ENCODE measurements around the gene RXFP4.
"Not testable (repeated sequence)": the region's sequence is repeated elsewhere in the genome, so short reads cannot be mapped to it uniquely, and the experiment has no call there.

RXFP4 gene

DNA sequence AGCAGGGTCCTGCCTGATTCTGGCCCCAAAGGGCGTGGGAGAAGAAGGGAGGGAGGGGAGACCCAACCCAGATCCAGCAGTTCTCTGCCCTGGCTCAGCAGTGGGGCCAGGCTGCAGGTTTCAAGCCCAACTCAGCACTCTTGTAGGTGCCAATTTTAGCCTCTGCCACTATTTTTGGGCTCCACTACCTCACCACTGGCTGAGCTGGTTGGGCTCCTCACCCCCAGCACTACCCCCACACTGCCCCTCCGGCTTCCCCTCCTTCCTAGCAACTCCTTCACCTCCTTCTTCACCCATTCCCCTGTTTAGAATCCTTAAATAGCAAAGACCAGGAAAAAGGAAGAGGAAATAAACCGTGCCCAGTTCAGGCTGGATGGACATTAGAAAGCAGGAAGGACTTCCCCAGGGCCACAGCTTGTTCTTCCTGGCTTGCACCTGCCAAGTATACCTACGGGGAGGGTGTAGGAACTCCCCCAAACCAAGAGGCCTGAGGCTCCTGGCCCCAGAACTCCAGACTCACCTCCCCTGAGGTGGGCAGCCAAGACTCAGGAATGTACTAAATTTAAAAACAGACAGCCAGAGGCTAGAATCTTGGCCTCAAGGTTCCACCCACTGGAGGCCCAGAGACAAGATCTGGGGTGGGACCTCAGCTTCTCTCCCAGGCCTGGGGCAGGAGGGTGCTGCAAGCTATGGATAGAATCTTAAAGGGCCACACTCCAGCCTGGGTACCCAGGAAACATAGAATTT is 38.3 kb downstream of the RXFP4 start:
- no peak for DNase-seq

DNA sequence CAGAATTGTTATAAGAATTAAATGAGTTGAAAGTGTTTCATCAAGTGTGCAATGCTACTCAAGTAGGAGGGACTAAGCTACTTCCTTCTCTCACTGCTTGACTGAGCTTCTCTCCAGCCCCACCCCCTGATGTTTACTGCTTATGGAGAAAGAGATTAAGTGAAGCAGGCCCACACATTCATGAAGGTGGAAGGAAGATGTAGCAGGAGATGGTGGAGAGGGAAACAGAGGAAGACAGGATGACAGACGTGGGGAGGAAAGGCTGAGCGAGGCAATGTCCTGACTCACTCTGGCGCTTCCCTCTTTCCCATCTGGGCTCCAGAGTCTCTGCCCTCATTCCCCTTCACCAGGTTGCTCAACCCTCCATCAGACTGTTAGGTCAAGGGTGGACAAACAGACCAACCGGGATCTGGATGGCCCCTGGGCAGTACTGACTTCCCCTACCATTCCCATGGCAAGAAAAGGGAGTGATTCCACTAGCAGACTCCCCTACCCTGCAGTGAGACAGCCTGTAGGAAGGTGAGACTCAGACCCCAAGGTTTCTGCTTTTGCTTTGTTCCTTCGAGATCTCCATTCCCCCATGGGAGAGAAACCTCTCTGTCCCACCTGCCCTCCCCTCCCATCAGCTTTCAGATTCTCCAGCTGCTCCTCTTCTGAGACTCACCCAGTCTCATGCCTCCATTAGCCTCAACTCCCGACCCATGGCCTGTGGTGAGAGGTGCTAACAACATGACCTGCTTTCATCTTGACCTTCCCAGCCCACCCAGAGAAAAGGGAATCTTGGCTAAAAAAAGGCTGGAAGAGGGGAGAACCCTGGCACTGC is 40.0 kb downstream of the RXFP4 start:
- peak; percentile 8 for DNase-seq

DNA sequence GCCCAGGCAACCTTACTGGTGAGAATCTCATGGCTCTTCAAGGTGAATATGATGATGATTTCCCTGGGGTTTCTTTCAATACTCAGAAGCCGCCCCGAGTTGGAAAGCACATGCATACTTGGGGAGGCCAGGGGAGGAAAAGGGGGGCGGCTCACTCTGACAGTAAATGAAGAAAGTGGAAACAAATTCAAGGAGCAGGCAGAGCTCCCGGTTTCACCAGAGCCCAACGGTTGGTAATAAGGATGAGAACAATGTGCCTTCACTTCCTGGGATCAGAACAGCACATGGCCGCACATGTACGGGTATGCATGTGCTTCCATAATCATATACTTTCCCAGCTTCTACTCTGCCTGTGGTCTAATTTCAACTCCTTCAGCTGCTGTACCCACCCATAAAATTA is 40.7 kb downstream of the RXFP4 start:
- no peak for DNase-seq

DNA sequence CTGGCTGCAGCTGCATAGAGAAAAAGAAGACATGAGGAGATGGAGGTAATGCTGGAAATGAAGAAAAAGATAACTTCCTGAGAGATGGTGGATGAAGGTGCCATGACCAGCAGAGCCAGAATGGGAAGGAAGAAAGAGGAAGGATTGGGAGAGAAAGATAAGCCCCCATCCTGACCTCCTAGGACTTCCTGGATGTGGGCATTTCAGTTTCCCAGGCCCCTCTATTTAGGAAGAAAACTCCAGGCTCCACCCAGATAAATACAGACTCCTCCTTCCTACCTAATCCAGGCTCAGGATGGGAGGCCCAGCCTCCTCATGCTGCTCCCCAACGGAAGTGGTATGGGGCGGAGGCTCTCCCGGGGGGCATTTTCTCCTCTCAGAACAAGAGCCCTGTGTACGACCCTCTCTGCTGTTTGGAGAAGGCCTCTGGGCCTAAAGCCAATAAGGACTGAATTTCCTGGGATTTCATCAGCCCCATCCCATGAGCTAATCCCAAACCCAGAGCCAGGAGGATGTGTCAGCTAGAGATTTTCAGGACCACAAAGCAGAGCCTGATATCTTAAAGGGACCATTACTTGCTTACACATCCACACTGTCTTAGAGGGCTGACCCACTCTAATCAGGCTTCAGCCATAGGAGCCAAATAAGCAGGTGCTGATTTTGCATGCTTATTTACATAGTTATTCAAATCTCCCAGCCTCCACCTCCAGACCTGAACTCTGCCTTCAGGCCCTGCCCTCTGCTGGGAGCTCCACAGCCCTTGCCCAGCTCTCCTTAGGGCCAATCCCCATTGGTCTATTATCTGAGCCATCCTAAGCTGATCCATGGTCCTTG is 42.0 kb downstream of the RXFP4 start:
- no peak for DNase-seq

DNA sequence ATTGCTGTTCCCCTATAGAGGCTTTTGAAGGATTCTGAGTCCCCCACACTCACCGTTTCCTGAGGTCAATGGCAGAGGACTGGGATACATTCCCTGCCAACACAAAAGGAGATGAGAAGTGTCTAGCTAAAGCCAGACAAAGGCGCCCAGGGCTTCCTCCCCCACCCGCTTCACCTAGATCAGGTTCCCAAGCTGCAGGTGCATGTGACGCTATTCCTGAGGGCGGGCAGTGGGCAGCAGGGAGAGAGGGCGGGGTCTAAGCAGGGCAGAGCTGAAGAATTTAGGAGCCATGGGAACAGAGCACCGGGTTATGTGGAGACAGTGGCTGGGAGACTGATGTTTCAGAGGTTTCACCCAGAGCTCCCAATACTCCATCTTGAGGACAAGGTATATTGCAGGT is 42.9 kb downstream of the RXFP4 start:
- no peak for DNase-seq

DNA sequence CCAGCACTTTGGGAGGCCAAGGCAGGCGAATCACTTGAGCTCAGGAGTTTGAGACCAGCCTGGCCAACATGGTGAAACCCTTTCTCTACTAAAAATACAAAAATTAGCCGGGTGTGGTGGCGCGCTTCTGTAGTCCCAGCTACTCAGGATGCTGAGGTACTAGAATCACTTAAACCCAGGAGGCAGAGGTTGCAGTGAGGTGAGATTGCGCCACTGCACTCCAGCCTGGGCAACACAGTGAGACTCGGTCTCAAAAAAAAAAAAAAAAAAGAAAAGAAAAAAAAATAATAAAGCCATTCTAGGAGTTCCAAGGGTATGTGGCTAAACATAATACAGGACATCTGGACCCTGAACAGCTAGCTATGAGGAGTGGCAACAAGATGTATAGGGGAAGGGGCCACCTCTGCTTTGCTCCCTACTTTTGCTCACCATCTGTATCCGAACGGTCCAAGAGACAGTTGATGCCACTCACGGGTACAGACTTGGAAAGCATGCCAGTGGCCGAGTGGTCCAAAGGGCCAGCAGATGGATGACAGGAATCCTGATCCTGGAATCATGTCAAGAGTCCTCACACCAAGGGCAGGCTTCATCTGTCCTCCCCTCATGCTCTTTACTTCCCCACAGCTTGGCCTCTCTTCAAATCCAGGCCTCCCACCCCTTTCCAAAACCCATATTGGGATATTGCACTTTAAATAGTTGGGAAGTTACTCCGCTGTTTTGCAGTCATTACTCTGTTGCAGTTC is 43.6 kb downstream of the RXFP4 start:
- DNase-seq = not testable (repeated sequence)

DNA sequence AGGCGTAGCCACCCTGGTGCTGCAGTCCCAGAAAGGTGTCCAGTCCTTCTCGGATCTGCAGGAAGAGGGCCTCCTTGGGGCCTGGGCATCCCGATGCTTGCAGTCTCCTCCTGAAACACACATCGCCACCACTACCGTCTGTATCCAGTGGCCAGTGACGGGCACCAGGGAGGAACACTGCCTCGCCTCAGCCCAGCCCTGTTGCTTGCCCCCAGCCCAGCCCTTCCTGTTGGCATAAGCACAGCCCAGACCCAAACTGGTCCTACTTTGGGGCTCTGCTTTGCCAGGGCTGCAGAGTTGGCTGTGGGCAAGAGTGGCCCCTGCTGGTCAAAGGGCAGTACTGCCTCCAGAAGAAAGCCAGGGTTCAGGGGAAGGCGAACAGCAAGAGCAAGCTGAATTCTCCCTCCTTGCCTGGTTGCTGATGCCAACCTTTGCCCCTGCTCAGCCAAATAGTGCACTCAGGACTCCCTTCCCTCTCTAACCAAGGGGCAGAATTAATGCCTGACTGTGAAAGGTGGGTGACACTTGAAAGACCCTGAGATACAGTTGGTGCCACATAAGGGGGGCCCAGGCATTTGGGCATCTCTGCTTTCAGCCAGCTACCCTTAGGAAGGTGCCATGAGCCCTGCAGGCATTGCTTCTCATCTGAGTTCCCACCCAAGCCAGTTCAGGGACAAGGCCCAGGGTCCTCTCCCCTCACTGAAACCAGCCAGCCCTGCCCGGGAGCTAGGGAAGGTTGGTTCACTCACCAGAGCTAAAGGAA is 48.0 kb downstream of the RXFP4 start:
- DNase-seq = peak; percentile 64

DNA sequence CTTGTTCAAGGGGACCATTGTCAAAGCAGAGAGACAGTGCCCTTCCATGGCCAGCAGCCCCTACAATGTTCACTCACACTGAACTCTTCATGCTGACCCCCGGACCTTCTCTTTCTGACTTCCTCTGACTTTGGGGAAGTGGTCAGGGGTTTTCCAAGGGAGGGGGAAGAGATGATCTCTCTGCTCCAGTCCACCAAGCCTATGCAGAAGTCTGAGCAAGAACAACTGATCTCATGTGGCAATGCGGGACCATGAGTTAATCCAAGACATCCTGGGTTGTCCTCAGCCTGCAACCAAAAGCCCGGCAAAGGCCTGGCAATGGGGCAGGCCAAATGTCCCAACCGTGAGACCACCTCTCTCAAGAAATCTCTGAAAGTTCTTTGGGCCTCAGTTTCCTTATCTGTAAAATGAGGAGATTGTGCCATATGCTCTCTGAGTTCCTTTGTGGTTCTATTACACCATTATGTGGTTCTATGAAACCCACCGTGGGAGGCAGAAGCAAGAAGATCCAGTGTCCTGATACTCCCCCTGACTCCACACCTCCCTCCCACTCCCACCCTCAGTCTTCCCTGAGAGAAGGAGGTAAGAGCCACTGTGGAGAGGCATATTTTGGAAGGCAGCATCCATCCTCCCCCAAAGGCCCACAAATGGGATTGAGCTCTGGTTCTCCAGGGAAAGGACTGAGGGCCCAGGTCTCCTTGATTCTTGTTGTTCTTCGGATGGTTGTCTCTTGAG is 48.7 kb downstream of the RXFP4 start:
- DNase-seq = no peak
